T-helper 2 cell (primary cell): ENCODE measurements around the gene DPP6.

Source experiments
- DNase-seq, 5 experiments: peaks; one replicate each; pipeline versions ENCODE4 v3.0.0 to v3.0.0-alpha.2; 2012 to 2022

The DPP6 gene

DNA sequence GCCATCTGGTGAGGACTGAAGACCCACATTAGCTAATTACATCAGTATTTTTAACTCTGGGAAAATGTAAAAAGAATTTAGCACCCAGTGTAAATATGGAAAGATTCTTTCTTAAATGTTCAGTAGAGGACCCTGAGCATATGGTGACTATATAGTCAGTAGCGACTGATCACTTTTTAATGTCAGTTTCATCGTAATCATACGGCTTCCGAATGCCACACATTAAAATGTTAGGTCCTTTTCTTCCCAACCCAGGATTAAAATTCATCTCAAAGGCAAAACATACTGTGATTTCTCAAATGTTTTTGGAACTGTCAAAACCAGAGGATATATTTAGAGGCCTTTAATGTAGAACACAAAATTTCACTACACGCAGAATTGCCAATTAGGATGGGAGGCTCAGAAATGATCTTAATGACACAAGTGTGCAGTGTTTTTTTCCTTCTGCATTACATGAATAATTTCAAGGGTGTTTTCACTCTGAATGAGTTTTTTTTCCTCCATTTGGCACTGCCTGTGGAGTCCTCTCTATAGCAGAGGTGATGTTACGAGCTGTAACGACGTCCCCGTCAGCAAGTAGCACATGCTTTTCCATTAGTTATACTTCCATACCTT, 568.0 kb downstream of the DPP6 start:
- no peak for DNase-seq

DNA sequence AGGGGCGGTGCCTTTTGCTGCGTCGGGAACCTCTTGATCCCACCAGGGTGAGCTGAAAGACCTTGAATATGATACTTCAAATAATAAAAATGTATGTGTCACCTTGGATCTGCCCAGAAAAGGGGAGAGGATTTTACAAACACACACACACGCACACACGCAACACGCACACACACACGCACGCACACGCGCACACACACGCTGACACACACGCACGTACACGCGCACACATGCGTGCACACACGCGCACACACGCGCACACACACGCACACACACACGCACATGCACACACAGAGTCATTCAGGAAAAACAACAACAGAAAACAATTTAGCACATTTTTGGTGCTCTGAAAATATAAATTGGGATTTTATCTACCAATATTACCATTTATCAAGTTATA, 571.2 kb downstream of the DPP6 start:
- no peak for DNase-seq

DNA sequence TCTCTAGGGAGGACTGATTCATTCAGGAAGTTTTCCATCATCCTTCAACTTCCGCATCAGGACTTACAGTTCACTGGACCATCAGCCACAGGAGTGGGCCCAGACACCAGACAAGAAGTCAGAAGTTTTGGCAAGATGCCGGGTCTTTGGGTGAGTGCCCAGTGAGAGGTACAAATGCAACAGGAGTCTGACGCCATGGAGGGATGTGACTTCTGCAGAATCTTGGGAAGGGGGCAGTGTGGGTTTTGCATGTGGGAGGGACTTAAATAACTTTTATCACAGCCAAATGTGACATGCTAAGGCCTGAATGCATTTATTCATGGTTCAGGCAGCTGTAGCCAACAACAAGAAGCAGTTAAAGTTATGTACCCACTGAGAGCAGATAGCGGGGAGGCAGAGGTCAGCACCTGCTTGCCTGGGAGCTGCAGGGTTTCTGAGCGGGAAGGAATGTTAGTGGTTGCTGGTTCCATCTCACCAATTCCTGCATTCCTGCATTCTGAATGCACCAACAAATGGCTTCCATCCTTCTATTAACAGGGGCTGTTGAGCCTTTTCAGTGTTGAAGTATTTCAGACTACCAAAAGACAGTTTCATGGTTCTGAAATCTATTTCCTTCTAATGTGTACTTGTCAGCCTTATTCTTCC, 575.6 kb downstream of the DPP6 start:
- no peak for DNase-seq

DNA sequence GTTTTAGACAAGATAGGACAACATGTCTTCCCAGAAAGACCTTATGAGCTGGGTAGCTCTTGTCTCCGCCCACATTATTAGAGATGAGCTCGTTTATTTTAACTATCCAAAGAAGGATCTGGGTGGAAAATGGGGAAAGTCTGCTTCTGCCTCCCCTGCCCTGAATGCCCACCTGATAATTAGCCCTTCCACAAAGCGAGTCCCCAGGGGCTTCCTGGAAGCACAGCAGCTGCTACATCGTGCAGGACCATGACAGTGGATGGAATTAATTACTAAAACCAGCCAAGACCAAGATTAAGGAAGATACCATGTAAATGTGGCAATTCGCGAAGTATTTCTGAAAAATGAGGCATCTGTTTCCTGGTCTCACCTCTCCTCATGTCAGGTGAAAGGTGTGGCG, 576.4 kb downstream of the DPP6 start:
- DNase-seq: no peak

DNA sequence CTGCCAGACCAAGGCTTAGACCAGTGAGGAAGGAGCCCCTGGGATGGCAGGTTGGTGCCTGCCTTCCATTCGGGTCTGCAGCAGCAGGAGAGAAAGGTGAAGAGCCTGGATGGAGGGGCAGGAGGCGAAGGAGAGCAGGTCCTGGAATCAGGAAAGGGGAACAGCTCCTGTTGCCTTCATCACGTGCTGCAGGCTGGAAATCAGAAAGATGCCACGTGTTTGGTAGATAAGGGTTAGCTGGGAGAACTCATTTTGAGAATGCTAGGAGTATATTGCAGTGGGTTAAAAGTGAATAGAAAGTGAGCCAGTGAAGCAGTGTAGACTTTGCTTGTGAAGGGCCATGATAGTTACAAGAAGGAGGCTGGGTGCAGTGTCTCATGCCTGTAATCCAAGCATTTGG, 579.0 kb downstream of the DPP6 start:
- no peak for DNase-seq

DNA sequence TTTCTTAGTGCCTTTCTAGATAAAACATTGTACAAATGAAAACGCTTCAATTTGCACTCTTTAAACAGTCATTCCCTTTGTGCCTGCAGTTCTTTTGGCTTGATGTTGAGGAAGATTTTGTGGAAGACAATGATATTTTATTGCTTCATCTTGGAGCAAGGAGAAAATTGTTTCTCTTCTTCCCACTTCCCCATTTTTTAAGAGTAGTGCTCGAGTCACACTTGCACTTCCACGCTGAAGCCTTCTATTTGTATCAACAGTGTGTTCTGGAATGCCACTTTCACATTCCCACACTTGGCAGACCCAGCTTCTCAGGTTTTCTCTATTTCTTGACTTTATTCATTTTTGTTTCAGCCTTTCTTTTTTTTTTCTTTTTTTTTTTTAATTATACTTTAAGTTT, 581.4 kb downstream of the DPP6 start:
- no peak for DNase-seq

DNA sequence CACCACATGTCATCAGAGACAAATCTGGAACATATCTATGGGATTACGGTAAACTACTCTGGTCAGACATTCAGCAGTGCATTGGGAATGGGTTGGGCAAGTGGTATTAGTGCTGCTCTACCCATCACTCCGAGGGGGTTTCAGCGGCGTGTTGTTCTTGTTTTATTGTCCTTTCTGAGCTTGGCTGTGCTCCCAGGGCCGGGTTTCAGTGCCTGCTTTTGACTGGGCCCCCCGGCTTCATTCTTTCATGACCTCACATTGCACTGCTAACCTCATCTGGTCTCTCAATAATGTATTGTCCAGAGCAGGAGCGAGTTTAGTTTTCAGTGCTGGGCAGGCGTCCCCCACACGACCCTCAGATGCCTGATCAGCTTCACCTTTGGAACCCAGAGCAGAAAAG, 586.1 kb downstream of the DPP6 start:
- no peak for DNase-seq

DNA sequence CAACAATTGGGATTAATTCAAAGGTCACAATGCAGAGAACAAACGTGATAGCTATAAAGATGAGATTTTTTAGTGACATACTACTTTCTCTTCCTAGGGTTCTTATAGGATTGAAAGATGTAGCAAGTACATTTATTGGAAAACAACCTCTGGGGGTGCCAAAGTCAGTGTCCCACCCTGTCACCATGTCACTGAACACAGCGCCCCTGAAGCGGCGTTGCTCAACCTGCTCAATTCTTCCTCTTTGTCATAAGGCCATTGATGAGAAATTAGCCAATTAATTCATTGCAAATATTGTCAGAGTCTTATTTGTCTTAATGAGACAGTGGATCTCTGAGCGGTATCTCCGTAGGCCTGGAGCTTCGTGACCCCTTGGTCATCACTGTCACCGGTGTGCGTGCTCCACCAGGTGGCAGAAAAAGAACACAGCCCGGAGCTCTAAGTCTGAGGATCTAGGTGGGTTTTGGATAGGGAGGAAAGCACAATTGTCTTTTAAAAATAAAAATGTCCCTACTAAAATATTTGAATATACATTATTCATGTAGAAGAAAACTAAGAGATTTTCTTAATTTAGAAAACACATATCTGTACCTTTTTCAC, 588.2 kb downstream of the DPP6 start:
- DNase-seq: no peak

DNA sequence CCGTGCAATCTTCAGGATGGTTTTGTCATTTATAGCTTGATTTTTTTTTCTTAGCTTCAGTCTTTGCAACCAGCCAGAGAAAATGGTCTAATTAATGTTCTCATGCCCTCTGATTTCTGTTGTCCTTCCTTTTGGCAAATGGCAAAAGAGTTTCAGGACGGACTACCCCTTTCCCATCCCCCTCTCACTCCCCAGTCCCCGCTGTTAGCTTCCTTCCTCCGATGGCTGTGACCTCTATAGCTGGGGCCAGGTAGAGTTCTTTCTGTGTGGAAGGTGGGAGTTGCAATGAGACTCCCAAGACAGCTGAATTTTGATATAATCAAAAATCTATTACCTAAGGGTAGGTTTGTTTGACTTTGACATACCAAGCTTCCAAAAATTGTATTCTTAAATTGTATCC, 588.7 kb downstream of the DPP6 start:
- DNase-seq: no peak

DNA sequence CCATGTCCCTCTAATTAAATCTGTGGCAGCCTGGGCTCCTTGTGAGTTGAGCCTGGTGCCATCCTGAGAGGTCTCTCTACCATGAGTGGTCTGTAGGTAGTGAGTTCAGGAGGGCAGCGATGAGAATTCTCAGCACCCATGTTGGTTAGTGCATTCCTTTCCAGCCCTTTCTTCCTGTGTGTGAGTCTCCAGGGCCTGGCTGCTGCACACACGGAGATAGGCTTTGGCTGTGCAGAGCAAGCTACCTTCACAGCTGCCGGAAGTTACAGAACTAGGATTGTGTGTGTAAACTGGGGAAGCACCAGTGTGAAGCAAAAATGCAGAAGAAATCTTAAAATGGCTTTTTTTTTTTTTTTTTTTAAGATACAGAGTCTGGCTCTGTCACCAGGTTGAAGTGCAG, 592.2 kb downstream of the DPP6 start:
- no peak for DNase-seq

DNA sequence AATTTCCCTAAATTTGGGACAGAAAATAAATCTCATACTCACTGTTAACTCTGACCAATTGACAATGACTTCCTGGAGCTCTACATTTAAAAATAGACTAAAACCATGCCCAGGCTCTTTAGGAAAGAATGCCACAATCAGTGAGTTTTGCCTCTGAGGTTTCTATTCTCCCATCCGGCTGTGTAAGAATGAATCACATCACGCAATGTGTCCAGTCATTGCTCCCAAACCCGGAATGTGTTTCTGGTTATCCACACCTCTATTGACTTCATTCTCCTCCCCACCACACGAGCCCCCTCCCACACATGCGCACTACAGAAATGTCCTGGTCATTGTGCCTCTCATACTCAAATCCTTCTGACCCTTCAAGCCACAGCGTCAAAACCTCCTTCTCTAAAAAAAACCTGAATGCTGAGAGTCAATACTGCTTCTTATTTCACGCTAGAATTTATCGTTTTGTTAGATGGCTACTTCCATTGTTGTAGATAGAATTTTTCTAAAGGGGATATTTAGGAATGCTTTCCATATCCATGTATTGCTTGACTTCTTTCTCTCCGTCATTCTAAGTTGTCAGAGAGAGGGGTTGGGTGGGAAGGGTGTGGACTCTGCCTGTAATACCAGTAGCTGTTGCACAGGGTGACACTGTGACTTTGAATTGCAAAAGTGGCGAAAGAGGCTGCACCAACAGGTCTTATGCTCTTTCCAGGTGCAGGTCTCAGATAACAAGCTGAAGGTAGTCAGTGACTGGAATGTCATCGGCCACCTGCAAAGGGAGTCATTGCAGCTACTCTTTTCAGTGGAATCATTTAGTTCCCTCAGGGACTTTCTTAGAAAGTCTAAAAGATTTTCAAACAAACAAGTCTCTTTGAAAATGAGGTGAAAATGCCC, 594.2 kb downstream of the DPP6 start:
- no peak for DNase-seq

DNA sequence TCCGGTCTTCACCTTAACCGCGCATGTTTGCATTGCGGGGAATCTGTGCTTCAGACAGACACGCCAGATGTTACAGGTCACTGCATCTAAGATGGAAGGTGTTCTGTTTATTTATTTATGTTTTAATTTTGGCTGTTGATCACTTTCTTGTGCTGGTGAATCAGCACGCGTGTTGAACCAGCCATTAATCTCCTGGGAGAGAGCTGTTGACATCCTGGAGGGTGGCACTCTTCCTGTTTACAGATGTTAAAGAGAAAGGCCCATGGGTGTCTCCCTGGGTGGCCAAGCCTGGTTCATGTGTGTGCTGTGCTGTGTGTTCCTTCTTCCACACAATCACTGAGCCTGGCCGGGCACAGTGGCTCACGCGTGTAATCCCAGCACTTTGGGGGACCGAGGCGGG, 595.4 kb downstream of the DPP6 start:
- no peak for DNase-seq

DNA sequence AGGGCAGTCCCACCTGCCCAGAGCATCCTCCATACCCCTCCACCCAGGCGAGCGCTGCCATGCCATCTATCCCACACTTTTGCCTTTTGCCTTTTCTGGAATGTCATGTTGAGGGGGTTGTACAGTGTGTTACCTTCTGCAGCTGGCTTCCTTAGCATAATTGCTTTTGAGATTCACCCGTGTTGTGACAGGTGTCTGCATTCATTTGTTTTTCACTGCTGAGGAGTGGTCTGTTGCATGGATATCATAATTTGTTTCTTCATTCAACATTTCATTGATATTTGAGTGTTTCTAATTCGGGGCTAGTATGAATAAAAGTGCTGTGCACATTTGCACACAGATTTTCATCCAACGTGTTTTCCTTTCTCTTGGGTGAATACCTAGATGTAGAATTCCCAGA, 596.8 kb downstream of the DPP6 start:
- DNase-seq: no peak

DNA sequence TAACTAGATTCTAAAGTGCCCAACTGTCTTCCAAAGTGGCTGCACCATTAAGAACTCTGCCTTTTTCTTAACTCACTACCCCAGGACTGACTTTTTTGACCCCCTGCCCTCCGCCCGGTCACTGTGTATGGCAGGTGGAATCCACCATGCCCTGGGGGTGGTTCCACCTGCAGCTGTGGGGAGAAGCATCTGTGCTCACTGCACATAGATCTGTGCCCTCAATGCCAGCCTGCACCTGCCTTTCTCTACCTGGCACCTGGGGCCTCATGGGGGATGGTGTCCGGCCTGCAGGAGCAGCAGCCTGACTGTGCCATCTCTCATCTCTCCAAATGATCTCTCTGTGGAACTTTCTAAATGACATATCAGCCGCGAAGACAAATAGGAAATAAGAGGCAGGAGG, 597.2 kb downstream of the DPP6 start:
- no peak for DNase-seq

DNA sequence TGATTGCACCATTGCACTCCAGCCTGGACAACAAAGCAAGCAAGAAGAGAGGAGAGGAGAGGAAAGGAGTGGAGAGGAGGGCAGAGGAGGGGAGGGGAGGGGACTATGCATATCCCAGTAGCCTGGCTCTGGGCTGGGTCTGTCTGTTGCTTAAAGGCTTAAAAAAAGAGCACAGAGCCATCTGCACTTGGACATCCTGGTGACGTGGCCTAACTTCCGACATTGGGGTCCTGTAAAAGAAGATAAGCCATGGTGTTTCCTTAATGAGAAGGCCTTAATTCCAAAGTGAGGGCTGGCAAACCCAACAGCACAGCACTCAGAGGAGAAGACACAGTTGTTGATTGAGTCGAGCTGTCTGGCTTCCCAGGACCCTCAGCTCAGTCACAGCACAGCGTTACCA, 598.1 kb downstream of the DPP6 start:
- DNase-seq: no peak

DNA sequence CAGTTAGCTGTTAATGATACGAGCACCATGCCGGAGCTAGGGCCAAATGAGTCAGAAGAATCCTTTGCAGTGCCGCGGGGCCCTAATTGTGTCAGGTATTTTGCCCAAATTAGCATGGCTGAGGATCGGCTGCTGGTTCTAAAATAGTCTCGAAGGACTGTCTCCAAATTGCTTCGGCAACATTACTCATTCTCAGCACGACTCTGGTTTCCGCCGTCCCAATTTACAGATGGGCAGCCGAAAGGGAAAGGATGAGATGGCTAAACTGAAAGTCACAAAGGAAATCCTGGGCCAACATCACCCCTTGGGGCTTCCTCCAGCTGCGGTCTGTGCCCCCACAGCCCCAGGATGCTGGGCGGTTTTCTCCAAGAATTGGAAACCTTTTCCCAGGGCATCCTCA, 599.3 kb downstream of the DPP6 start:
- no peak for DNase-seq

DNA sequence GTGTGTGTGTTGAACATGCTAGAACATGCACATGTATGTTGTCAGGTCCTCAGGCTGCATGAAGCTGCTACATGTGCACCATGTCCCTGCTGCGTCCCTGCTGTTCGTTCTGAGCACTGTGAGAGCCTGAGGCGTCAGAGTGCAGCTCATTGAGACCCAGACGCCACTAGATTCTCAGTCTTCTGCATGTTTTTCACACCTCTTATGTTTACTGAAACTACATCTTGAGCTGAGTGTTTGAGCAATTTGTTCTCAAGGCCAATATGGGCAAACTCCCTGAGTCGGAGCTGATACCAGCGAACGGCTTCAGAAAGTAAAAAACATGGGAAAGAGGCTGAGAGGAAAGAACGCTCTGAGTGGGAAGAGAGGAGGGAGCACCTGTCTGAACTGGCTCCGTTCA, 600.4 kb downstream of the DPP6 start:
- no peak for DNase-seq

DNA sequence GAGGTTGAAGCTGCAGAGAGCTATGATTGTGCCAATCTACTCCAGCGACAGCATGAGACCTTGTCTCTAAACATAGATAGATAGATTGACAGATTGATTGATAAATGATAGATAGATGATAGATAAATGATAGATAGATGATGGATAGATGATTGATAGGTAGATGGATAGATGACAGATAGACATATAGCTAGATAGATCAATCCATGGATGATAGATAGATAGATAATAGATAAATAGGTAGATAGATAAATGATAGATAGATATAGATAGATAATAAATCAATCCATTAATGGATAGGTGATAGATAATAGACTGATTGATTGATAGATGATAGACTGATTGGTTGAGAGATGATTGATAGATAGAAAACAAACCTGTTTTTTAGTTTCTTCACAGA, 601.1 kb downstream of the DPP6 start:
- no peak for DNase-seq

DNA sequence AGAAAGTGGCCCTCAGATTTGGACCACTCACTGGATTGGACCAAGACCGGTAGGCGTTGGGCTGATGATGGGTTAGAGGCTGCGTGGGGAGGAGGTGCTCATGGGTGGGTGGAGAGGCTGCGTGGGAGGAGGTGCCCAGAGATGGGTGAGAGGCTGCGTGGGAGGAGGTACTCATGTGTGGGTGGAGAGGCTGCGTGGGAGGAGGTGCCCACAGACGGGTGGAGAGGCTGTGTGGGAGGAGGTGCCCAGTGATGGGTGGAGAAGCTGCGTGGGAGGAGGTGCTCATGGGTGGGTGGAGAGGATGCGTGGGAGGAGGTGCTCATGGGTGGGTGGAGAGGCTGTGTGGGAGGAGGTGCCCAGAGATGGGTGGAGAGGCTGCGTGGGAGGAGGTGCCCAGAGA, 604.4 kb downstream of the DPP6 start:
- no peak for DNase-seq

DNA sequence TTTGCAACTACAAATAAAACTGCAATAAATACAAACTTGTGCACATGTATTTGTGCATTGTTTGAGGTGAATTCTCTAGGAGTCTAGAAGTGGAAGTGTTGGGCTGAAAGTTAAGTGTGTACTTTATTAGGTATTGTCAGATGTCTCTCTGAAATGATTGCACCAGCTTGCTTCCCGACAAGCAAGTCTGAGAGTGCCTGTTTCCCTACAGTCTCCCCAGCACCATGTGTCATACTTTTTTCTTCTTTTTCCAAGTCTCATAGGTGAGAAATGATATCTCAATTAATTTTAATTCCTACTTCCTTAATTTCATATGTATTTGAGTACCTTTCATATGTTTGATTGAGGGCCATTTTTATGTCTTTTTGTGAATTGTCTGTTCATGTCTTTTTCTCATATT, 614.6 kb downstream of the DPP6 start:
- no peak for DNase-seq

DNA sequence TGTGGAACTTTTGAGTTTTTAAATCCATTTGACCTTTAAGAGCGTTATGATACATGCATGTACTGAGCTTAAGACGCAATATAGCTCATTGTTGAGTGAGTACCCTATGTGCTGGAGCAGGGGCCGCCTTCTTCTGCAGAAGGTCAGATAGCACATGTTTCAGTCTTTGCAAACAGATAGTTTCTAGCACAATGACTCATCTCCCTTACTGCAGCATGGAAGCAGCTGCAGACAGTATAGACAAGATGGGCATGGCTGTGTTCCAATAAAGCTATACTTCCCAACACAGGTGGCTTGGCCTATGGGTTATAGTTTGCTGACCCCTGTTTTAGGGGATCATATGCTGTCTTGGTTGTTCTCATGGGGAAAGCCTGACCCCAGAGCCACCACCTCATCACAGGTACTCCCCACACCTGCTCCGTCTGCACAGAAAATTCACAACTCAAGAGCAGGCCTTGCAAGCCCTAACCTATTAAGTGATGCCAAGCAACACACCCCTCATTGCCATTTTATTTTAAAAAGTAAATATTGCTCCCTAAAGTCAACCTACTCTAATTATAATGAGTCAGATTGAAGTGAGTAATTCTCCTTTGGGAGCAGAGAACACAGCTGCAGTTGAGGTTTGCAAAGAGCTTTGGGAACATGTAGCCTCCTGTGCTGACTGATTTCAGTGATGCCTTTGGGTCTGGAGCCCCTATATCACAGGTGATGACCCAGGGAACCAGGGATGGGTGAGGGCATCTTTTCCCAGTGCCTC, 620.6 kb downstream of the DPP6 start:
- no peak for DNase-seq

DNA sequence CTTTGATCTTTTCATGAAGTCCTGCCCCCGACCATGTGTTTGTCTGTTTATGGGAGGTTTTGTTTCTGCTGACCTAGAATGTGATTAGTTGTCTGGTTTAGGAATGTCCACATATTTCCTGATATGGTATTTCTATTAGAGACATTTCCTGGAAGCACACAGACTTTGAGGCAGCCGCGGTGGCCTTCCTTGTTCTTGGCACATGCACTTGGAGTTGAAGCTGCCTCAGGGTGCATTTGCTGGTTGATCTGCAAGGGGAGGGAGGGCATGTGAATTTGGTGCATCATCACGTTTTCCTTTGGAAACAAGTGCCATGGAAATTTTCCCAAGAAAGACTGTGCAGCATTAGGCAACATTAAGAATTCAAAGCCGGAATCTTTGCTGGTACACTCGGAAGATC, 622.0 kb downstream of the DPP6 start:
- DNase-seq: no peak

DNA sequence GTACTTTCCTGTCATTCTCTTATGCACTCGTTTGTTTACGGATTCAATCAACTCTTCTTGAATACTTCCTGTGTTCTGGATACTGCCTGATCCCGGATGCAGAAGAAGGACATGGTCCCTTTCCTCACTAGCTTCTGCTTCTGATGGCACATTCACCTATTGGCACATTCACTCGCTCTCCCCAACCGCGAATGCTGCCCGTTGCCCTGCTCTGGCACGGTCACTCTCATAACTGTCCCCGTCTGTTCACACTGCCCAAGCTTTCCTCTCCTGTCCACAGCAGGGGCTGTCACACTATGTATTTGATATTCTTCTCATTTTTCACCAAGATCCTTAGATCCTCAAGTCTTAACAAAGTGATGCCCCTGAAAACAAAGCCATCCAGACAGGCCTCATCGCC, 623.4 kb downstream of the DPP6 start:
- no peak for DNase-seq
